Naive thymus-derived CD8-positive, alpha-beta T cell (primary cell): ENCODE measurements around the gene DNAAF8. TPM values are rescaled to one million over a fixed set of nuclear protein-coding genes. Genes with fewer than 3 reads are reported as not detected.
A peak's percentile ranks its signal among the peaks of the same experiment; 100 is the strongest.

ENCODE experiments used
- ATAC-seq, 2 donors: fragments of 150-1000 bp; cut with Tn5 transposase in 1 of 2; sonication (Bioruptor Pico), chemical (Tn5 transposase) in 1 of 2; 1 replicate in 1 of 2; 2 replicates in 1 of 2; pipeline ENCODE4 v1.10.0; 2021; ENCODE audit warnings: mild to moderate bottlenecking in 2 of 2, moderate library complexity in 2 of 2
- POLR2A ChIA-PET: fragments of 350-600 bp; sonication (Branson Sonifier 250); formaldehyde crosslinking; loops from one replicate; lab custom pipeline; 2021; ENCODE audit warnings: antibody characterized with exemption; lab: Charles Lee
- DNase-seq, 10 donors: peaks; one replicate each; pipeline versions ENCODE4 v3.0.0 to v3.0.0-alpha.2; 2020 to 2022
- H3K27ac Mint-ChIP-seq, 10 donors: one replicate each; pipeline ENCODE4 v1.8.0; 2020 to 2022; ENCODE audit warnings: mild to moderate bottlenecking in 10 of 10, mixed read lengths in 10 of 10, moderate library complexity in 4 of 10, inconsistent platforms in 1 of 10
- H3K27me3 Mint-ChIP-seq, 5 donors: one replicate each; pipeline ENCODE4 v1.8.0; 2021 to 2022; ENCODE audit warnings: mixed read lengths in 5 of 5
- H3K36me3 Mint-ChIP-seq, 3 donors: one replicate each; pipeline ENCODE4 v1.8.0; 2020 to 2022; ENCODE audit warnings: mixed read lengths in 3 of 3, mild to moderate bottlenecking in 2 of 3, inconsistent platforms in 1 of 3
- H3K4me1 Mint-ChIP-seq, 4 donors: one replicate each; pipeline ENCODE4 v1.8.0; 2021 to 2022; ENCODE audit warnings: mixed read lengths in 4 of 4
- H3K4me3 Mint-ChIP-seq, 10 donors: one replicate each; pipeline ENCODE4 v1.8.0; 2020 to 2022; ENCODE audit warnings: mild to moderate bottlenecking in 10 of 10, mixed read lengths in 10 of 10, moderate library complexity in 6 of 10, inconsistent platforms in 1 of 10
- H3K9me3 Mint-ChIP-seq, 9 donors: one replicate each; pipeline ENCODE4 v1.8.0; 2020 to 2022; ENCODE audit warnings: mixed read lengths in 9 of 9, mild to moderate bottlenecking in 3 of 9, inconsistent platforms in 1 of 9, moderate library complexity in 1 of 9
- polyA plus RNA-seq, 3 donors: library from polyadenylated mRNA; unstranded; fragments of 300-500 nt; fragmentation: Illumina TruSeq; gene quantifications; one replicate each; pipeline ENCODE4 v1.2.3, GENCODE V29; 2021
- total RNA-seq, 8 experiments: library from RNA in 2 of 8; stranded (reverse) in 2 of 8; gene quantifications; one replicate each; pipeline ENCODE4 v1.2.3 and lab custom pipeline; 2021 to 2026

DNAAF8 gene
- total RNA-seq = under 1 TPM; 0.26 to 0.30 TPM
- polyA plus RNA-seq = under 1 TPM in 2 of 3 donors, not detected in 1; 0.34 to 0.48 TPM
- 0 to 0.52 (median 0.33) reads per million in 6 experiments for total RNA-seq (lab: John Stamatoyannopoulos, UW)

- DNase-seq (peak; percentile 67 to 87 (median 82)), ATAC-seq (peak; percentile 77 to 78)
- H3K36me3 Mint-ChIP-seq = peaks cover 0 to 12% (median 2%) of the 10 kb centered on the region in 3 donors
- POLR2A ChIA-PET = interaction anchor here (0.8 to 3.9 kb wide), 19 partner anchors 10 to 462 kb away, joined by 3 to 60 read pairs (median 5); partner anchors contain the start of genes CDIP1, GLYR1, MGRN1 and NUDT16L1
- H3K9me3 Mint-ChIP-seq = no peaks in the 10 kb centered on the region
- H3K4me3 Mint-ChIP-seq = peak within 1 kb of the TSS; percentile 87 to 95 (median 92)
- H3K27ac Mint-ChIP-seq = peak within 1 kb of the TSS; percentile 86 to 95 (median 94)
- H3K4me1 Mint-ChIP-seq = peaks cover 10 to 23% (median 18%) of the 10 kb centered on the region in 4 donors
- no peaks in the 10 kb centered on the region for H3K27me3 Mint-ChIP-seq
Observed at GRCh38 chr16:4734063-4734729, at the start of gene DNAAF8, which contains the start of gene ANKS3. TSS of gene DNAAF8 (plus strand) at chr16:4734537. CDS start at chr16:4736515, 1,978 bp downstream. TSS of gene ANKS3 (minus strand) at chr16:4734271. CDS start at chr16:4730149, 4,122 bp downstream.

- peak overlapping the region in 1 of 10 donors; percentile 22 for H3K4me3 Mint-ChIP-seq
- peaks cover 0 to 41% (median 0%) of the 10 kb centered on the region in 3 donors for H3K36me3 Mint-ChIP-seq
- POLR2A ChIA-PET = interaction anchor here (1.3 to 6.1 kb wide), 2 partner anchors 8 to 15 kb away, joined by 4 to 63 read pairs; partner anchors contain the start of gene NUDT16L1
- no peaks in the 10 kb centered on the region for H3K9me3 Mint-ChIP-seq
- H3K27me3 Mint-ChIP-seq = no peaks in the 10 kb centered on the region
- peaks cover 6 to 25% (median 12%) of the 10 kb centered on the region in 4 donors for H3K4me1 Mint-ChIP-seq
- peak overlapping the region in 7 of 10 donors; percentile 16 to 72 (median 58) for H3K27ac Mint-ChIP-seq
- ATAC-seq = no peak
- DNase-seq = no peak
Observed at GRCh38 chr16:4684763-4685162, 49.6 kb upstream of the DNAAF8 start.

DNA sequence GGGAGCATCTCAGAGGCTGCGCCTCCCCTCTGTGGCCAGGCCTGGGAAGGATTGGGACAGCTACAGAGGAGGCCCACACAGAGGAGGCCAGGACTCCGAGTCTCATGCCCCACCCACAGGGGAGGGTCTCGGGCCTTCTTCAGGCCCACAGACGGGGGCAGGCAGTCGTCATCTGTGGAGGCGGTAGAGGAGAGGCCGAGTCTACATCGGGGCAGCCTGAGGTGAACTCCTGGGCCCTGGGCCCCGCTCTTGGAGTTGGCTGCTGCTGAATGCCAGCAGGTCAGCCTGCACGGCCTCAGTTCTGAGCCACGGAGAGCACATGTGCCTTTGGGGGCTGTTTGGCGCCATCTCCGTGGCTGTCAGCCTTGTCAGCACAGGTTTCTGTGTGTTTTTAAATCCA lies 49.0 kb upstream of the DNAAF8 start:
- Mint-ChIP-seq H3K27ac (peak overlapping the region in 3 of 10 donors; percentile 16 to 58 (median 31)), H3K4me1 (peaks cover 5 to 20% (median 12%) of the 10 kb centered on the region in 4 donors), H3K36me3 (peaks cover 0 to 39% (median 0%) of the 10 kb centered on the region in 3 donors), H3K4me3 (no peak overlapping the region), H3K9me3 (no peaks in the 10 kb centered on the region), H3K27me3 (no peaks in the 10 kb centered on the region)
- DNase-seq (no peak), ATAC-seq (no peak)
- POLR2A ChIA-PET = interaction anchor here (6.1 kb wide), 1 partner anchor 7 kb away, joined by 63 read pairs; the partner anchor contains the start of gene NUDT16L1

- POLR2A ChIA-PET = interaction anchor here (0.7 kb wide), 1 partner anchor 23 kb away, joined by 3 read pairs; no protein-coding TSS in a partner anchor
- ATAC-seq (no peak), DNase-seq (no peak)
- Mint-ChIP-seq H3K4me3 (no peak overlapping the region), H3K27ac (peak overlapping the region in 3 of 10 donors; percentile 10 to 65 (median 52)), H3K9me3 (no peaks in the 10 kb centered on the region), H3K27me3 (no peaks in the 10 kb centered on the region), H3K36me3 (peaks cover 0 to 36% (median 0%) of the 10 kb centered on the region in 3 donors), H3K4me1 (peaks cover 4 to 19% (median 10%) of the 10 kb centered on the region in 4 donors)
Observed at GRCh38 chr16:4685776-4686496, 48.4 kb upstream of the DNAAF8 start.

DNA sequence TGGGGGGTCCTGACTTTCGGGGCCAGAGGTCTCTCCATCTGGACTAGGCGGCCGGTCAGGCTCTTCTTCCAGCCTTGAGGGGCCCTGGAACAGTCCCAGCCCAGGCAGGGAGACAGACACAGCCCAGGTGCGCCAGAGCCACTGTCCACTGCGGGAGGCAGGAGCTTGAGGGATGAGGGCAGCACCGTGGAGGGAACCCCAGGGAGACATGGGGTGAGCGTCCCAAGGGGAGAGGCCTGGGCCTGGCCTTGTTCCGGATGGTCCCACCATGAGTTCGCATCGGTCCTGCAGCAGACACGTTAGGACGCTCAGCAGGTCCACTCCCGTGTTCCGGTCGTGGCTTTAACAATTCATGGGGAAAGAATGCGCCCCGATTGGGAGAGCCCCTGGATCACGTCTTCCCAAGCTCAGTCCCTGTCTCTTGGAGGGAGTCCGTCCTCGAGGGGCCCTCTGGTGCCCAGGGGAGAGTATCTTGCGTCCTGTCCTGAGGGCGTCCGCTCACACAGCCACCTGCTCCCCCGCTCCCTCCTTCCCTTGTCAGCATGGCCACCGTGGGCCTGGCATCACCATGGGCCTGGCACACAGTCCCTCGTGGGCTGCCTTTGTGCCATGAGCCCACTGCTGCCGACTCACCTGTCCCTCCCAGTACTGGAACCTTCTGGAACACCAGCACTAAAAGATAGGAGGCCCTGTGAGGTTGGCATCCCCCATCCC lies 47.7 kb upstream of the DNAAF8 start:
- Mint-ChIP-seq H3K27me3 (no peaks in the 10 kb centered on the region), H3K27ac (no peak overlapping the region), H3K4me1 (peaks cover 3 to 19% (median 9%) of the 10 kb centered on the region in 4 donors), H3K4me3 (no peak overlapping the region), H3K36me3 (peaks cover 0 to 30% (median 0%) of the 10 kb centered on the region in 3 donors), H3K9me3 (no peaks in the 10 kb centered on the region)
- POLR2A ChIA-PET = interaction anchor here (0.7 to 1.0 kb wide), 2 partner anchors 16 to 24 kb away, joined by 3 to 5 read pairs; no protein-coding TSS in a partner anchor
- no peak for ATAC-seq
- DNase-seq = no peak

DNA sequence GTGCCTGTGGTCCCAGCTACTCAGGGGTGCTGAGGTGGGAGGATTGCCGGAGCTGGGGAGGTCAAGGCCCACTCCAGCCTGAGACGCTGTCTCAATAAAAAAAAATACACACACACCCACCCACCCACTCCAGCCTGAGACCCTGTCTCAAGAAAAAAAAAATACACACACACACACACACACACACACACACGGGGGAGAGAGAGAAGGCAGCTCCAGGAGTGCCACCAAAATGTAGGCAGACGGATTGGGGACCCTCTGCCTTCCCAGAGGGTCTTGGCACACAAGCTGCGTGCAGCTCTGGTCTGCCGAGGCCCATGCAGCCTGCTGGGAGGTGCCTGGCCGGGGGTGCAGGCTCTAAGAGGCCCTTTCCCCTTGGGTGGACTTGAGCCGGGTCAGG lies 46.9 kb upstream of the DNAAF8 start:
- H3K4me1 Mint-ChIP-seq = peaks cover 3 to 15% (median 7%) of the 10 kb centered on the region in 4 donors
- no peak overlapping the region for H3K4me3 Mint-ChIP-seq
- no peak for DNase-seq
- H3K27ac Mint-ChIP-seq = peak overlapping the region in 2 of 10 donors; percentile 68 to 75
- H3K36me3 Mint-ChIP-seq = peaks cover 0 to 27% (median 0%) of the 10 kb centered on the region in 3 donors
- POLR2A ChIA-PET = interaction anchor here (1.0 kb wide), 1 partner anchor 15 kb away, joined by 5 read pairs; no protein-coding TSS in a partner anchor
- no peak for ATAC-seq
- H3K9me3 Mint-ChIP-seq = no peaks in the 10 kb centered on the region
- no peaks in the 10 kb centered on the region for H3K27me3 Mint-ChIP-seq

GRCh38 chr16:4687946-4688673 lies 46.2 kb upstream of the DNAAF8 start:
- DNase-seq = peak in 1 of 10 donors; percentile 46
- Mint-ChIP-seq H3K36me3 (peaks cover 0 to 27% (median 0%) of the 10 kb centered on the region in 3 donors), H3K27ac (peak overlapping the region in 3 of 10 donors; percentile 18 to 68 (median 40)), H3K4me3 (no peak overlapping the region), H3K4me1 (peaks cover 4 to 15% (median 10%) of the 10 kb centered on the region in 4 donors), H3K9me3 (no peaks in the 10 kb centered on the region), H3K27me3 (no peaks in the 10 kb centered on the region)
- POLR2A ChIA-PET = no interaction called here
- no peak for ATAC-seq

DNA sequence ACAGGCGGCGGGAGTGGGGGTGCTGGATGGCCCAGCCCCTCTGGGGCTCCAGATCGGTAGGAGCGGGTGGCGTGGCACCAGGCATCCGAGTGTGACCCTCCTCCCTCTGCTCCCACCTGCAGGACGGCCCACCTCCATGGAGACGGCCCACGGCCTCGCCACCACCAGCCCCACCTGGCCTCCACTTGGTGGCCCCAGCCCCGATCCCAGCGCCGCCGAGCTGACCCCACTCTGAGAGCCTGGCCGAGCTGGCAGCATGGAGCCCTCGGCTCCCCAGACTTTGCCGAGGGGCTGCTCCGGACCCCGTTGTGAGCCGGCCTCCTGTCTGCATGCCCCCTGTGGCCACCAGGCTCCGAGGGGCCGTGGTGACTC lies 45.7 kb upstream of the DNAAF8 start:
- DNase-seq = peak in 1 of 10 donors; percentile 44
- no peak for ATAC-seq
- Mint-ChIP-seq H3K36me3 (peaks cover 0 to 27% (median 0%) of the 10 kb centered on the region in 3 donors), H3K9me3 (no peaks in the 10 kb centered on the region), H3K27ac (peak overlapping the region in 1 of 10 donors; percentile 40), H3K27me3 (no peaks in the 10 kb centered on the region), H3K4me3 (no peak overlapping the region), H3K4me1 (peaks cover 6 to 17% (median 11%) of the 10 kb centered on the region in 4 donors)
- POLR2A ChIA-PET = no interaction called here

DNA sequence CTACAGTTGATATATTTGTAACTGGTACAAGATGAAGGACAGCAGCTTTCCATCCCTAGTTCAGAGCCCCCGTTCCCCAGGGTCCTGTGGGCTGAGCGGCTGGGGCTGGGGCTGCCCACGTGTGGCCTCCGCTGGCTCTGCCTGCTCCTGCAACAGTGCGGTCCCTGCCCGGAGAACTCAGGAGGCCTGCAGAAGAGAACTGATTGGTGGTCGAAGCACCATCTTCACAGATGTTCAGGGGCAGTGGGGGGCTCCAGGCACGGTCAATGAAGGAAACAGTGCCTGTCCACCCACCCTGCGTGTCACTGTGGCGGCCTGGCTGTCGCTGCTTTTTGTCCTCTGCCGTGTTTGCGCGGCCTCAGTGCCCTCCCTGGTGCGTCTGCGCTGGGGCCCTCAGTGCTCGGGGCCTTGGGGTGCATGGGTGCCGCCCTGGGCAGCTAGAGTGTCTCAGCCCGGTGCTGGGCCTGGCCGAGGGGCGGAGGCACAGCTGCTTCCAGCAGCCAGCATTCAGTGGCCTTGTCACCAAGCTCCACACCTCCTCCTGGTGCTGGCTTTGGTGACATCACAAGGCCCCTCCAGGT lies 45.2 kb upstream of the DNAAF8 start:
- DNase-seq (peak in 1 of 10 donors; percentile 53), ATAC-seq (no peak)
- no peak overlapping the region for H3K4me3 Mint-ChIP-seq
- H3K36me3 Mint-ChIP-seq = peaks cover 0 to 27% (median 0%) of the 10 kb centered on the region in 3 donors
- H3K4me1 Mint-ChIP-seq = peaks cover 6 to 17% (median 11%) of the 10 kb centered on the region in 4 donors
- no peaks in the 10 kb centered on the region for H3K9me3 Mint-ChIP-seq
- H3K27ac Mint-ChIP-seq = peak overlapping the region in 1 of 10 donors; percentile 79
- H3K27me3 Mint-ChIP-seq = no peaks in the 10 kb centered on the region
- POLR2A ChIA-PET = interaction anchor here (7.4 kb wide), 1 partner anchor 7 kb away, joined by 63 read pairs; no protein-coding TSS in a partner anchor

- peak overlapping the region in 3 of 10 donors; percentile 67 to 87 (median 79) for H3K27ac Mint-ChIP-seq
Observed at GRCh38 chr16:4689864-4690704, 44.3 kb upstream of the DNAAF8 start.

More at GRCh38 chr16:4689864-4690704, 44.3 kb upstream of the DNAAF8 start:
- DNase-seq = peak in 1 of 10 donors; percentile 32
- no peak for ATAC-seq
- Mint-ChIP-seq H3K27me3 (no peaks in the 10 kb centered on the region), H3K4me3 (peak overlapping the region in 1 of 10 donors; percentile 77), H3K36me3 (peaks cover 0 to 23% (median 0%) of the 10 kb centered on the region in 3 donors), H3K9me3 (no peaks in the 10 kb centered on the region), H3K4me1 (peaks cover 6 to 21% (median 14%) of the 10 kb centered on the region in 4 donors)
- POLR2A ChIA-PET = interaction anchor here (7.4 kb wide), 1 partner anchor 8 kb away, joined by 63 read pairs; no protein-coding TSS in a partner anchor
